Keratinocyte (primary cell): ENCODE measurements around the gene CIT.

Source experiments
- EZH2 ChIP-seq: IDR thresholded peaks from one replicate; pipeline ENCODE4 v1.6.1; 2012; ENCODE audit warnings: inconsistent platforms, mild to moderate bottlenecking, low read length, moderate library complexity
- TF ChIP-seq, protein P1 (sequence below), 3 experiments: IDR thresholded peaks in 1 of 3; conservative IDR thresholded peaks in 1 of 3; optimal IDR thresholded peaks in 1 of 3; 2 replicates in 2 of 3; 3 replicates in 1 of 3; pipeline versions ENCODE3 to v1.5.1; 2011; ENCODE audit warnings: low read length in 3 of 3, mild to moderate bottlenecking in 3 of 3, moderate library complexity in 2 of 3, control low read depth in 1 of 3, inconsistent platforms in 1 of 3; ENCODE audit not compliant: insufficient read depth in 2 of 3; ENCODE audit errors: extremely low read depth in 1 of 3

DNA sequence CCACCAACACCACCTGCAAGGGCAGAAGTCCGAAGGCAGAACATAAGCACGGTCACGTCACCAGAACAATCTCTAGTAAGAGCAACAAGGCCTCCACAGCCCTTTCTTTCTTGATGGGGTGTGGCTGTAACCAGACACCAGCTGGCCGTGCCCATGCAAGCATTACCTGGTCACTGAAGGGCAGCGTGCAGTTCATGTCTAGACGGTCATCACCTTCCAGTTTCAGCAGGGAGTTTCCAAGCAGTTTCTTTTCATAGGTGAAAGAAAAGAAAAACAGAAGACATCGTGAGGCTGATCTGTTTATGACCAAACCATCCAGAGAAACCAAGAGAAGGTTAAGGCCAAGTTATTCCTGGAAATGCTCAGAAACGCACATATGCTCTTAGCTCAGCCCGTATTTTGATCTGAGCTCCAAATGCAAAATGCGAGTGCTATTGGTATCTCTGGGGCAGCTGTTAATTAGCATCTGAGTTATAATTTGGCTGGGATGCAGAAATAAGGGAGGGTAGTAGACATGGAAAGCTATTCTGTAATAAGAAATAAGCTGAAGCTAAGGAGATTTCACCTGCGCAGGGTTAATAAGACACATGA lies 166.7 kb downstream of the CIT start:
- TF ChIP-seq, protein P1, sequence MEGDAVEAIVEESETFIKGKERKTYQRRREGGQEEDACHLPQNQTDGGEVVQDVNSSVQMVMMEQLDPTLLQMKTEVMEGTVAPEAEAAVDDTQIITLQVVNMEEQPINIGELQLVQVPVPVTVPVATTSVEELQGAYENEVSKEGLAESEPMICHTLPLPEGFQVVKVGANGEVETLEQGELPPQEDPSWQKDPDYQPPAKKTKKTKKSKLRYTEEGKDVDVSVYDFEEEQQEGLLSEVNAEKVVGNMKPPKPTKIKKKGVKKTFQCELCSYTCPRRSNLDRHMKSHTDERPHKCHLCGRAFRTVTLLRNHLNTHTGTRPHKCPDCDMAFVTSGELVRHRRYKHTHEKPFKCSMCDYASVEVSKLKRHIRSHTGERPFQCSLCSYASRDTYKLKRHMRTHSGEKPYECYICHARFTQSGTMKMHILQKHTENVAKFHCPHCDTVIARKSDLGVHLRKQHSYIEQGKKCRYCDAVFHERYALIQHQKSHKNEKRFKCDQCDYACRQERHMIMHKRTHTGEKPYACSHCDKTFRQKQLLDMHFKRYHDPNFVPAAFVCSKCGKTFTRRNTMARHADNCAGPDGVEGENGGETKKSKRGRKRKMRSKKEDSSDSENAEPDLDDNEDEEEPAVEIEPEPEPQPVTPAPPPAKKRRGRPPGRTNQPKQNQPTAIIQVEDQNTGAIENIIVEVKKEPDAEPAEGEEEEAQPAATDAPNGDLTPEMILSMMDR (optimal IDR thresholded peaks at IDR 0.05 in 1 of 3, IDR thresholded peaks at IDR 0.05 in 1 of 3, conservative IDR thresholded peaks at IDR 0.05 in 1 of 3; ENCODE audit: extremely low read depth in 1 of 3, insufficient read depth in 2 of 3, low read length in 3 of 3): no peak
- TF ChIP-seq EZH2: no peak
